ENCODE results near the gene KRTAP4-3.
"Not testable (repeated sequence)": the region's sequence is repeated elsewhere in the genome, so short reads cannot be mapped to it uniquely, and the experiment has no call there.

Gene KRTAP4-3

GRCh38 chr17:41119696-41120690 lies 48.0 kb downstream of the KRTAP4-3 start:
- peak in 1 of 58 donors; percentile 1 for DNase-seq

GRCh38 chr17:41118721-41119120 lies 49.3 kb downstream of the KRTAP4-3 start:
- DNase-seq, result no peak

GRCh38 chr17:41117846-41118386 lies 50.1 kb downstream of the KRTAP4-3 start, which contains the start of gene KRTAP4-11:
TSS of gene KRTAP4-11 (minus strand) at chr17:41118373. CDS start at chr17:41118315, 58 bp downstream.
- not testable (repeated sequence) for DNase-seq
